GM06990 (cell line): Measurements from ENCODE around the gene PALLD.

Experiments
- DNase-seq: peaks from one replicate; pipeline ENCODE4 v3.0.0-alpha.2; 2011; ENCODE audit not compliant: insufficient read length; ENCODE audit errors: extremely low read depth
- H3K27me3 ChIP-seq: replicated peaks from 2 replicates; pipeline ENCODE4 v1.6.0; 2011; ENCODE audit warnings: low read length; ENCODE audit not compliant: control insufficient read depth, insufficient read depth
- H3K36me3 ChIP-seq: 2 replicates; pipeline ENCODE4 v1.5.1; 2011; ENCODE audit warnings: low read length; ENCODE audit not compliant: control insufficient read depth, insufficient read depth
- H3K4me3 ChIP-seq: replicated peaks from 2 replicates; pipeline ENCODE4 v1.5.1; 2011; ENCODE audit warnings: low read depth, mild to moderate bottlenecking, control low read depth, low read length
- CTCF ChIP-seq: IDR thresholded peaks from 2 replicates; pipeline ENCODE4 v1.5.1; 2011; ENCODE audit warnings: low read length, control low read depth, mild to moderate bottlenecking, inconsistent platforms; ENCODE audit not compliant: insufficient read depth, poor library complexity, severe bottlenecking

PALLD gene

GRCh38 chr4:168735735-168736134 is 238.9 kb downstream of the PALLD start:
- no peaks in the 10 kb centered on the region for H3K36me3 ChIP-seq
- no peak for TF ChIP-seq CTCF
- no peak overlapping the region for H3K4me3 ChIP-seq
- DNase-seq = no peak
- H3K27me3 ChIP-seq = no peaks in the 10 kb centered on the region

- DNase-seq = no peak
- Histone ChIP-seq H3K36me3 (no peaks in the 10 kb centered on the region), H3K4me3 (no peak overlapping the region), H3K27me3 (no peaks in the 10 kb centered on the region)
- no peak for TF ChIP-seq CTCF
These were observed 240.3 kb downstream of the PALLD start for GRCh38 chr4:168736860-168737805.

GRCh38 chr4:168737806-168738172 is 240.9 kb downstream of the PALLD start:
- DNase-seq = no peak
- TF ChIP-seq CTCF = no peak
- Histone ChIP-seq H3K4me3 (no peak overlapping the region), H3K27me3 (no peaks in the 10 kb centered on the region), H3K36me3 (no peaks in the 10 kb centered on the region)

- Histone ChIP-seq H3K36me3 (no peaks in the 10 kb centered on the region), H3K27me3 (no peaks in the 10 kb centered on the region), H3K4me3 (no peak overlapping the region)
- DNase-seq = no peak
- TF ChIP-seq CTCF = no peak
These were observed 243.0 kb downstream of the PALLD start for GRCh38 chr4:168739886-168740285.

- DNase-seq = no peak
- Histone ChIP-seq H3K27me3 (no peaks in the 10 kb centered on the region), H3K4me3 (no peak overlapping the region), H3K36me3 (no peaks in the 10 kb centered on the region)
- no peak for TF ChIP-seq CTCF
These were observed 243.8 kb downstream of the PALLD start for GRCh38 chr4:168740691-168741090.
